MCF 10A (cell line): ENCODE measurements around the gene MXRA5. TPM values are rescaled to one million over a fixed set of nuclear protein-coding genes. Genes with fewer than 3 reads are reported as not detected.

ENCODE experiments used
- BruUV-seq: library from RNA; stranded (reverse); fragments of 400-500 nt; replicated peaks from 2 replicates; lab custom pipeline; 2021; lab: Mats Ljungman, UMichigan
- CTCF ChIA-PET: fragments of 300-600 bp; sonication (Branson Sonifier 250); formaldehyde crosslinking; extraction: SDS; loops from one replicate; lab custom pipeline; 2021; ENCODE audit warnings: antibody characterized with exemption, inconsistent platforms; lab: Yijun Ruan, JAX
- POLR2A ChIA-PET: fragments of 300-600, 350-650 bp; sonication (Branson Sonifier 250); formaldehyde crosslinking; extraction: SDS; loops from one replicate; lab custom pipeline; 2020; ENCODE audit warnings: antibody characterized with exemption, inconsistent platforms; lab: Yijun Ruan, JAX
- DNase-seq: peaks from one replicate; pipeline ENCODE4 v3.0.0-alpha.2; 2018; ENCODE audit not compliant: unreplicated experiment
- H3K27ac Mint-ChIP-seq: one replicate; pipeline ENCODE4 v1.8.0; 2022; ENCODE audit warnings: mild to moderate bottlenecking, low read depth, mixed read lengths; ENCODE audit not compliant: unreplicated experiment
- H3K27me3 Mint-ChIP-seq: one replicate; pipeline ENCODE4 v1.8.0; 2022; ENCODE audit warnings: mixed read lengths; ENCODE audit not compliant: insufficient read depth, unreplicated experiment
- H3K36me3 Mint-ChIP-seq: one replicate; pipeline ENCODE4 v1.8.0; 2022; ENCODE audit warnings: mild to moderate bottlenecking, moderate library complexity, mixed read lengths; ENCODE audit not compliant: insufficient read depth, unreplicated experiment
- H3K4me1 Mint-ChIP-seq: one replicate; pipeline ENCODE4 v1.8.0; 2022; ENCODE audit warnings: mixed read lengths; ENCODE audit not compliant: insufficient read depth, unreplicated experiment
- H3K4me3 Mint-ChIP-seq: one replicate; pipeline ENCODE4 v1.8.0; 2022; ENCODE audit warnings: mild to moderate bottlenecking, moderate library complexity, mixed read lengths; ENCODE audit not compliant: unreplicated experiment
- H3K9me3 Mint-ChIP-seq: one replicate; pipeline ENCODE4 v1.8.0; 2022; ENCODE audit warnings: mixed read lengths; ENCODE audit not compliant: unreplicated experiment
- CTCF ChIP-seq: fragments of 200-600 bp; IDR thresholded peaks from one replicate; pipeline ENCODE4 v1.8.0; 2022; ENCODE audit warnings: antibody characterized with exemption, mild to moderate bottlenecking; ENCODE audit not compliant: unreplicated experiment
- intact Hi-C: fragments of 100-400 bp; cut with micrococcal nuclease; formaldehyde crosslinking; loops from 2 replicates; pipeline ENCODE4 v1.14.1; 2022
- total RNA-seq: library from RNA; stranded (reverse); gene quantifications from 2 replicates; pipeline ENCODE4 v1.2.3, GENCODE V29; 2022

Gene MXRA5
- total RNA-seq, 1 experiment from 2014 or later, result not detected

- H3K4me1 Mint-ChIP-seq, result no peaks in the 10 kb centered on the region
- no peak overlapping the region for H3K4me3 Mint-ChIP-seq
- H3K36me3 Mint-ChIP-seq, result no peaks in the 10 kb centered on the region
- no peak for TF ChIP-seq CTCF
- no peak for DNase-seq
- CTCF ChIA-PET, result no interaction called here
- no peaks in the 10 kb centered on the region for H3K9me3 Mint-ChIP-seq
- no peak overlapping the region for H3K27ac Mint-ChIP-seq
- POLR2A ChIA-PET, result no interaction called here
- peaks cover 20% of the 10 kb centered on the region for H3K27me3 Mint-ChIP-seq
- BruUV-seq, result no TSS peak
- intact Hi-C loops, result no loop called here
Observed at GRCh38 chrX:3340016-3340415, 6.4 kb downstream of the MXRA5 start.

GRCh38 chrX:3326681-3327080 is 19.8 kb downstream of the MXRA5 start:
- no peak for DNase-seq
- H3K36me3 Mint-ChIP-seq, result no peaks in the 10 kb centered on the region
- intact Hi-C loops, result no loop called here
- peaks cover 12% of the 10 kb centered on the region for H3K27me3 Mint-ChIP-seq
- H3K9me3 Mint-ChIP-seq, result peaks cover 7% of the 10 kb centered on the region
- H3K27ac Mint-ChIP-seq, result no peak overlapping the region
- CTCF ChIA-PET, result no interaction called here
- no TSS peak for BruUV-seq
- no peaks in the 10 kb centered on the region for H3K4me1 Mint-ChIP-seq
- POLR2A ChIA-PET, result no interaction called here
- TF ChIP-seq CTCF, result no peak
- no peak overlapping the region for H3K4me3 Mint-ChIP-seq

- H3K4me3 Mint-ChIP-seq, result no peak overlapping the region
- POLR2A ChIA-PET, result no interaction called here
- H3K4me1 Mint-ChIP-seq, result peaks cover 18% of the 10 kb centered on the region
- no peak for TF ChIP-seq CTCF
- H3K36me3 Mint-ChIP-seq, result no peaks in the 10 kb centered on the region
- intact Hi-C loops, result no loop called here
- DNase-seq, result no peak
- H3K27me3 Mint-ChIP-seq, result peaks cover 12% of the 10 kb centered on the region
- H3K9me3 Mint-ChIP-seq, result no peaks in the 10 kb centered on the region
- H3K27ac Mint-ChIP-seq, result no peak overlapping the region
- CTCF ChIA-PET, result interaction anchor here (0.6 kb wide), 1 partner anchor 454 kb away, joined by 4 read pairs; no protein-coding TSS in a partner anchor
- no TSS peak for BruUV-seq
Observed at GRCh38 chrX:3320471-3321046, 25.9 kb downstream of the MXRA5 start.

- Mint-ChIP-seq H3K36me3 (no peaks in the 10 kb centered on the region), H3K9me3 (no peaks in the 10 kb centered on the region), H3K27ac (no peak overlapping the region), H3K27me3 (no peaks in the 10 kb centered on the region), H3K4me3 (no peak overlapping the region), H3K4me1 (peaks cover 18% of the 10 kb centered on the region)
- no peak for TF ChIP-seq CTCF
- BruUV-seq, result no TSS peak
- no peak for DNase-seq
- intact Hi-C loops, result no loop called here
- CTCF ChIA-PET, result interaction anchor here (0.7 kb wide), 1 partner anchor 19 kb away, joined by 3 read pairs; no protein-coding TSS in a partner anchor
- POLR2A ChIA-PET, result no interaction called here
Observed at GRCh38 chrX:3317191-3317718, 29.2 kb downstream of the MXRA5 start.
